HG02798 (cell line): ENCODE data around the gene PRR12.
A peak's percentile ranks its signal among the peaks of the same experiment; 100 is the strongest.

Experiments
- ATAC-seq: cut with Tn5 transposase; IDR thresholded peaks from one replicate; pipeline ENCODE4 v1.9.1; 2021; ENCODE audit warnings: mild to moderate bottlenecking; ENCODE audit not compliant: unreplicated experiment, poor library complexity

The PRR12 gene

DNA sequence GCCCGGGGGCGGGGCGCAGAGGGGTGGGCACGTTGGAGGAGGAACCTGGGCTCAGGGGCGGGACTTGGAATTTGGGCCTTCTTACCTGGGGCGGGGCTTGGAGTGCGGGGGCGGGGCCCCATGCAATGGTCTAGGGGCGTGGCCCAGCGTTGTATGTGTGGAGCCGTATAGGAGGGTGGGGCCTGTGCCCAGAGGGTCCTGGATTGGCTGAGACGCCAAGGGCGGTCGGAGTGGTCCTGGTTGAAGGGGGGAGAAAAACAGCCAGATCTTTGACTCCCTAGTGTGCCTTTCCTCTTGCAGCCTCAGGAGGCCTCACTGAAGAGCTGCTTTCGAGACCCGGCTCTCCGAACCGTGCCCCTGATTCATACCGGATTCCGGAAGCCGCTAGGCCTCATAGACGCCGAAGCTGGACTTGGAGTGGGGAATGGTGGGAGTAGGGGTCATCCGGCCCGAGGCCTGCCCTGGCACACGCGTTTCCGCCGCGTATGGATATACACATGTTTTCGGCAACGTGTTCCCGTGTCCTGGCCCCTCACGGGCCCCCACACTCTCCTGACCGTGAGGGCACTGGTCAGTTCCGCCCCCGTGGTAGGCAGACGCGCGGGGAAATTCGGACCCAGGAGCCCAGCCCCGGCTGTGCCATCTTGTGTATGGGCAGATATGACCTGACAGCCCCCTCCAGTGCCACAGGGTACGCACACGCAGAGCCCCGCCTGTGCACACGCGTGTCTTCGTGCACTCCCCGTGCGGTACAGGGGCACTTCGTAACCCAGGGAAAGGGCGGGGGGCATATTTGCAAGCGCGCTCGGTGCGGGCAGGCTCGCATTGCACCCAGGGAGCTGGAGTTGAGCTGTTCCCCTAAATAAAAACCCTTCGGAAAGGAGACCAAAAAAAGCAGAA, 661 bp upstream of the PRR12 start:
- peak; percentile 70 for ATAC-seq

- ATAC-seq: no peak
Measured at GRCh38 chr19:49591731-49592485, 926 bp downstream of the PRR12 start.

- no peak for ATAC-seq
Measured at GRCh38 chr19:49592486-49593232, 1.7 kb downstream of the PRR12 start.

GRCh38 chr19:49593233-49594113, 2.5 kb downstream of the PRR12 start:
- peak; percentile 51 for ATAC-seq

DNA sequence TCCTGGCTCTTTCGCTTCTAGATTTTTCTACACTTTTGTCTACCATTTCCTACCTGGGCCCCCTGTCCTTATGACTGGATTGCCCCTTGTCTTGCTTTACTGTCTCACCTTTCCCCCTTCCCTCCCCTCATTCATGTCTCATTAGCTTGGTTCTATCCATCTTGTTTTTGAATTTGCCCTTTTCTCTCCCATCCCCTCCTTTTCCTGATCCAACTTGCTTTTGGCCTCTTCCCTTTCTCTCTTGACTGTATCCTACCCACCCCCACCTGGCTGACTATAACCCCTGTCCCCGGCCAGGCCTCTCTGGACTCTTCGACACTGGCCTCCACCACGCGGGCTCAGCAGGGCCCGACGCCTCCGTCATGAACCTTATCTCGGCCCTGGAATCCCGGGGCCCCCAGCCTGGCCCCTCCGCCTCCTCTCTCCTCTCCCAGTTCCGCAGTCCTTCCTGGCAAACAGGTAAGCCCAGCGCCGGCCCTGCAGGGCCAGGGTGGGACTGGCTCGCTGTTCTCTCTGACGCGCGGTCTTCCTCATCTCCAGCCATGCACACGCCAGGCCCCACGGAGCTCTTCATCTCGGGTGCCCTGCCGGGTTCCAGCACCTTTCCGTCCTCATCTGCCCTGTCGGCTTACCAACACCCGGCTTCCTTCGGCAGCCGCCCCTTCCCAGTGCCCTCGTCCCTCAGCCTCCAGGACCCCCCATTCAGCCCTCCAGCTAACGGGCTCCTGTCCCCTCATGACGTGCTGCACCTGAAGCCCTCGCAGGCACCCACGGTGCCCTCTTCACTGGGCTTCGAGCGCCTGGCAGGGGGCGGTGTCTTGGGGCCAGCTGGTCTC, 3.4 kb downstream of the PRR12 start:
- ATAC-seq: no peak

DNA sequence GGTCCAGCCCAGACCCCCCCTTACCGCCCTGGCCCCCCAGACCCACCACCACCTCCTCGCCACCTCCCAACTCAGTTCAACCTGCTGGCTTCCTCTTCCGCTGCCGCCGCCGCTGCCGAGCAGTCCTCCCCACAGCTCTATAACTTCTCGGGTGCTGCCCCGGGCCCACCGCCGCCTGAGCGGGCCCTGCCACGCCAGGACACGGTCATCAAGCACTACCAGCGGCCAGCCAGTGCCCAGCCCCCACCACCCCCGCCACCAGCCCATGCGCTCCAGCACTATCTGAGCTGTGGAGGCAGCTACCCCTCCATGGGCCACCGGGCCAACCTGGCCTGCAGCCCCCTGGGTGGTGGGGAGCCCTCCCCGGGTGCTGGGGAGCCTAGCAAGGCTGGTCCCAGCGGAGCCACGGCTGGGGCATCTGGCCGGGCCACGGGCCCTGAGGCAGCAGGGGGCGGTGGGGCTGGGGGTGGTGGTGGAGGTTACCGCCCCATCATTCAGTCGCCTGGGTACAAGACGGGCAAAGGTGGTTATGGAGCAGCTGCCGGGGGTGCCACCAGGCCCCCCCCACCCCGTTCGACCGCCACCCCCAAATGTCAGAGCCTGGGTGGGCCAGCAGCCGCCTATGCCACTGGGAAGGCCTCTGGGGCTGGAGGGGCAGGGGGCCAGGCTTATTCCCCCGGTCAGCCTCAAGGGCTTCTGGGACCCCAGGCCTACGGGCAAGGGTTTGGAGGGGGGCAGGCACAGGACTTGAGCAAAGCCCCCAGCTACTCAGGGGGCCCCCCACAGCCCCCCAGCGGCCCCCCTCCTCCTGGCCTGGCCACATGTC, 4.2 kb downstream of the PRR12 start:
- no peak for ATAC-seq

- no peak for ATAC-seq
Measured at GRCh38 chr19:49595819-49596404, 4.9 kb downstream of the PRR12 start.

GRCh38 chr19:49596407-49596806, 5.4 kb downstream of the PRR12 start:
- no peak for ATAC-seq

DNA sequence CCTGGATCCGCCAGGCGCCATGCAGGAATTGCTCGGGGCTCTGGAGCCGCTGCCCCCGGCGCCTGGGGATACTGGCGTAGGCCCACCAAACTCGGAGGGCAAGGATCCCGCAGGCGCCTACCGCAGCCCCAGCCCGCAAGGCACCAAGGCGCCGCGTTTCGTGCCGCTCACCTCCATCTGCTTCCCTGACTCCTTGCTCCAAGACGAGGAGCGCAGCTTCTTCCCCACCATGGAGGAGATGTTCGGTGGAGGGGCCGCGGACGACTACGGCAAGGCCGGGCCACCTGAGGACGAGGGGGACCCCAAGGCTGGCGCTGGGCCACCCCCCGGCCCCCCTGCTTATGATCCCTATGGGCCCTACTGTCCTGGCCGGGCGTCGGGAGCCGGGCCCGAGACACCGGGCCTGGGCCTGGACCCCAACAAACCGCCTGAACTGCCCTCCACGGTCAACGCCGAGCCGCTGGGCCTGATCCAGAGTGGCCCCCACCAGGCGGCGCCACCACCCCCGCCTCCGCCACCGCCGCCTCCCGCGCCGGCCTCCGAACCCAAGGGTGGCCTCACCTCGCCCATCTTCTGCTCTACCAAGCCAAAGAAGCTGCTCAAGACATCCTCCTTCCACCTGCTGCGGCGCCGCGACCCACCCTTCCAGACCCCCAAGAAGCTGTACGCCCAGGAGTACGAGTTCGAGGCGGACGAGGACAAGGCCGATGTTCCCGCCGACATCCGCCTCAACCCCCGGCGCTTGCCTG, 6.1 kb downstream of the PRR12 start:
- no peak for ATAC-seq

DNA sequence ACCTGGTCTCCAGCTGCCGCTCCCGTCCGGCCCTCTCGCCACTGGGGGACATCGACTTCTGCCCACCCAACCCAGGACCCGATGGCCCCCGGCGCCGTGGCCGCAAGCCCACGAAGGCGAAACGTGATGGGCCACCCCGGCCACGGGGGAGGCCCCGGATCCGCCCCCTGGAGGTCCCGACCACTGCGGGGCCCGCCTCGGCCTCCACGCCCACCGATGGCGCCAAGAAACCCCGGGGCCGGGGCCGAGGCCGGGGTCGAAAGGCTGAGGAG, 6.7 kb downstream of the PRR12 start:
- no peak for ATAC-seq

GRCh38 chr19:49599378-49600295, 8.7 kb downstream of the PRR12 start:
- no peak for ATAC-seq

- no peak for ATAC-seq
Measured at GRCh38 chr19:49601482-49602038, 10.6 kb downstream of the PRR12 start.

- ATAC-seq: no peak
Measured at GRCh38 chr19:49602806-49603205, 11.8 kb downstream of the PRR12 start.

DNA sequence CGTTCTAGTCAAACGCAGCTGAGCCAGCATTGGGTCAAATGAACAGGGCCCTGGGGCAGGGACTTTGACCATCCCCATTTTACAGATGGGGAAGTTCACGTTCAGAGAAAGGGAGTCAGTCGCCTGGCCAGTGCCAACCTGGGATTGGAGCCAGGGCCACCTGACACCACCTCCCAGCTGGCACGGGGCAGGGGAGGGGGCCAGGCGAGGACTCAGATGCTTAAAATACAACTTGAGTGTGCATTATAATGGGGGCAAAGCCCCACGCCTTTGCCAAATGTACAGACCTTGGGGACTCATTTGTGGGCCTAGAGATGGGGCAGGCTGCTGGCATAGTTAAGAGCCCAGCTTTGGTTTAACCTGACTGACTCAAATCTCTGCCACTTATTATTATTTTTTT, 14.6 kb downstream of the PRR12 start:
- ATAC-seq: no peak

DNA sequence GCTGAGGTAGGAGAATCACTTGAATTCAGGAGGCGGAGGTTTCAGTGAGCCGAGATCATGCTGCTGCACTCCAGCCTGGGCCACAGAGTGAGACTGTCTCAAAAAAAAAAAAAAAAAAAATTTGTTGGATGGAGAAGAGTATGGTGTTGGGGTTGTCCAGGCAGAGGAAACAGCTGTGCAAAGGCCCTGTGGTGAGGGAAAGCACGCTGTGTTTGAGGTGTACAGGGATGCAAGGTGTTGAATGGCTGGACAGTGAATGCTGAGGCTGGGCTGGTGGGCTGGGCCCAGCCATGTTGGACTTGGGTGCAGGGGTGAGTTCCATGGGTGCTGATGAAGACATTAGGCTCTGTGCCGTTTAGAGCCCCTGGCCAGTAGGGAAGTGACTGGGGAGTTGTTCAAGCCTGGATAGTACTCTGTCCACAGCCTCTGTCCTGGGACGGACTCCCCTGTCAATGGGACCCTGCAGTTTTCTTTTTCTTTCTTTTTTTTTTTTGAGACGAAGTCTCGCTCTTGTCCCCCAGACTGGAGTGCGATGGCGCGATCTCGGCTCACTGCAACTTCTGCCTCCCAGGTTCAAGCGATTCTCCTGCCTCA, 18.6 kb downstream of the PRR12 start:
- ATAC-seq: no peak

DNA sequence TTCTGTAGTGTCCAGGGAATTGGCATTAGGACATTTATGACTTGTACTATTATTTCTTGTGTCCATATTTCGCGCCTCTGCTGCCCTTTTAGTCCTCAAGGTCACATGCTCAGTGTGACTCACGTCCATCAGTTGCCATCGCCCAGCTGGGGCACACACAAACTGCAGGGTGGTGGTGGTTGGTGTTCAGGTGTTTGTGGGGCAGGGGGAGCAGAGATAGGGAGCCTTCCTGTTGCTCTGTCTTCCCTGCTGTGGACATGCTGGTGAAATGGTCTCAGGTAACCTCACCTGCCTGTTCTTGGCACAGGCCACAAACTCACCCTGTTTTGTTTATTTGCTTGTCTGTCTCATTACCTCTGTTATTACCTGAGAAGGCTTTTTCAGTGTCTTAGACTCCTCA, 22.4 kb downstream of the PRR12 start:
- no peak for ATAC-seq
